Measurements from ENCODE around the gene MBLAC2.

DNA sequence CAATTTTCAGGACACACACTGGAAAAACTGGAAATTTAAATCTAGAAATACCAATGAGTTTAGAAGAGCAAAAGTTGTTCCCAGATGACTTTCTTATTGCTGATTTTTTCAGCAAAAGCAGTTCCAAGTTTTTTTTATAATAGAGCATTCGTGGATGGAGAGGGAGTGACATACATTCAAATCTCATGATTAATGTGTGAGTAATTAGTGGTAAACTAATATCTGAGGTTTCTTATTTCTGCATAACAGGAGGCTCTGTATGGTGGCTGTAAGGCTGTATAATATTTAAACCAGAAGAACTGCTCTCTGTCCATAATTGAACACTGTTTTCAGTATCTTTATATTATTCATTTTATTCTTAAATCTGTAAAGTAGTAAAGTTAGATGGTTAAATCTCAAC lies 29.0 kb upstream of the MBLAC2 start:
- TF ChIP-seq GATA3 (IDR thresholded peaks at IDR 0.05; ENCODE audit: low read depth, low read length), result no peak
- no peak for TF ChIP-seq GATA2 (IDR thresholded peaks at IDR 0.05; ENCODE audit: low read depth, low read length)

Data from SH-SY5Y (cell line).